Cortex of kidney (tissue), 1 donor: ENCODE data around the gene ANO10.
"Not testable (repeated sequence)": the region's sequence is repeated elsewhere in the genome, so short reads cannot be mapped to it uniquely, and the experiment has no call there.

Experiments
- DNase-seq: peaks from one replicate; lab custom pipeline; 2025; lab: John Stamatoyannopoulos, UW

Gene ANO10

GRCh38 chr3:43580181-43580580 is 41.6 kb downstream of the ANO10 start:
- DNase-seq = no peak

DNA sequence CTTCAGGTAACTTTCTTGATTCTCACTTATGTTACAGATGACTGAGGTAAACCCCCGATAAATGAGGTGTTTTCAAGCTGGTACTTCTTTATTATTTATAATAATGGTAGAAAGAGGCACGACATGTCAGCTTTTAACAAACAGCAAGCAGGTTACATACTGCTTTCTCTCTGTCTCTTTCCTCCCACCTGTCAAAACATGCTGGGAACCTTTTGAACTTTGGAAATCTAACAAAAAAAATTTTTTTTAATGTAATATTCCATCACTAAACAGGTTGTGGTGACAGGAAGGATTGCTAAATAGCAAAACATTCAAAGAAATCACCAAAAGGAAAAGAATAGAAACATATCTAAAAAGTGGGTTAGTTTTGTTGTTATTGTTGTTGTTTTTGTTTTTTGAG is 48.2 kb downstream of the ANO10 start:
- DNase-seq = no peak

- not testable (repeated sequence) for DNase-seq
Observed at GRCh38 chr3:43565661-43566341, 56.0 kb downstream of the ANO10 start.

- DNase-seq = no peak
Observed at GRCh38 chr3:43559961-43560360, 61.9 kb downstream of the ANO10 start.

GRCh38 chr3:43558171-43558570 is 63.6 kb downstream of the ANO10 start:
- no peak for DNase-seq

DNA sequence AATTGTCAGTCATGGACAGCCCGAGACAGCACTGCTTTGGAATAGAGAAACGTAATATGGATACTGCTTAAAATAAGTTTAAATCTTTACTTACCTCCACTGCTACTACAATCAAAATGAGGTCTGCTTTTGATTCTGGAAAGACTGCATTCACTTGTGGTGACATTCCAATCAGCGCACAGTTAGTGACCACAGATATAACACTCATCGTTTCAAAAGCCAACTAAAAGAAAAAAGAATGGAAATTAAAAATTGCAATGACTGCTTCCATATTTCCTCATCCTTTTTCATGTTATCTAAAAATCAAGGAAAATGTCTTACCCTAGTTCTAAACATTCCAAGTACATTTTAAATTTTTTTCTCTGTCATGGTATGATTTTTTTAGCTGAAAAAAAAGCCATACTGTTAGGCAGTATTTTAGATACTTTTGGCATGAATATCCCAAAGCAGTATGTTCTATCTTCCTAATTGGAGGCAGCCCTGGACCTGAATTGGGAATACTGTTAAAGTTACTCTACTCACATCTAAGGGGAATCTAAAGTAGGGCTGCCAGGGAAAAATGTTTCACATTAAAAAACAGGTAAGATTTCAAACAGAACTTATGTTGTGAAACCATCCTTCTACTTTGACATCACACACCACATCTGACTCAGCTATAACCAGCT is 72.1 kb downstream of the ANO10 start:
- no peak for DNase-seq

GRCh38 chr3:43544277-43544676 is 77.5 kb downstream of the ANO10 start:
- not testable (repeated sequence) for DNase-seq

DNA sequence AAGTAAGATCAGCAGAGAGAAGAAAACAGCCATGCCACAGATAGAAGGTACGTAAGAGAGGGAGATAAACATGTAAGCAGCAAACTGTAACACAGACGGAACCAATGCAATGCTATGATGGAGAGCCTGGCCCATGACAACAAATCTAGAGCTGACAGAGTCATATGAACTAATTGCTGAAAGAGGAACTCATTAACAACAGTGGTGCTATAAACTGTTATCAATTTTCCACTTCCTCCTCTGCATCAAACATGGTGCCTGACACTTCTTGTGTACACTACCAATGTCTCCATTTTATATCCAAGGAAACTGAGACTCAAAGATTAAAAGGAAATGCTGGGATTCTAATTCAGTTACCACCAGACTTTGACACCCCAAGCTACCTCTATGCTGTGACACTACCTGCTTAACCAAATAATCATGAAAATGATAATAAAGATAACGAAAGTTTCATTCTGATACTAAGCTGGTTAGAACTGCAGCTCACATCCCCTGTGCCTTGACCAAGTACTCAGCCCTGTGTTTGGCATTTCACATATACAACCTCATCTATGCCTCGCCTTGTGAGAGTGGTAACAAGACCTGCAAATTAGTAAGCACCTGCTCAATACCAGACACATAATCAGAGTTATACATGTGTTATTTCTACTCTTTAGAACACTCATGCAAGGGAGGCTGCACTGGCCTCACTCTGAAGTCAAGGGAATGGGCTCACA is 79.3 kb downstream of the ANO10 start:
- no peak for DNase-seq

DNA sequence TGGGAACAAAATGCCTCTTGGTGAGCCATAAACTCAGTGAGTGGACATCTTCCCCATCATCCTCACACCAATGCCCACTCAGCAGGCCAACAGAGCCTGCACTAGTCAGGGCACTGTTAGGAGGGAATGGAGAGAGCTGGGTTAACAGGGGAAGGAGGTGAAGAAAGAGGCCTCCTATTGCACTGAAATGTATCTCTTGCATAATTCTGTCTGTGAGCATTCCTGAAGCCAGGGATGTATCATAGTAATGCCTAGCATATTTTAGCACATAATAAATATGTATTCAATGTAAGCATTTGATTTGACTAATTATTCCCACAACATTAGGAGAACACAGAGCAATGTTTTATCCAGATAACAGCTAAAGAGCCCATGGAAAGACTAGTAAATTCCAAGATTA is 81.2 kb downstream of the ANO10 start:
- DNase-seq = no peak

GRCh38 chr3:43539321-43539720 is 82.5 kb downstream of the ANO10 start:
- DNase-seq = no peak

DNA sequence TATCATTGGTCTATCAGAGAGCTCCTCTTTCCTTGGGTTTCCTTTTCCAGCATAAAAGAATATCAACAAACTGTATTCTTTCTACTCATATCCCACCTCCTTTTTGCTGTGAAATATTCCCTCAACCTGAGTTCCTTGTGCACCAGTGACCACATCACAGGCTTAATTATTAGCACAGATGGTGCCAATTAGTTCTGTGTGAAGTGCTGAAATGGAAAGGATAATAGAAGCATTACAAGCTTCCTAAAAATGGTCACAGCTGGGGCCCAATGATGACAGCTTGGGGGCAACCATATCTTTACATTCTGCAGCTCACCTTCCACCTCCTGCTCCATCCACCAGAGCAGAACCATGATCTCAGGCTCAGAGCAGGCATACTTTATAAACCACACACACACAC is 84.6 kb downstream of the ANO10 start:
- DNase-seq = no peak

DNA sequence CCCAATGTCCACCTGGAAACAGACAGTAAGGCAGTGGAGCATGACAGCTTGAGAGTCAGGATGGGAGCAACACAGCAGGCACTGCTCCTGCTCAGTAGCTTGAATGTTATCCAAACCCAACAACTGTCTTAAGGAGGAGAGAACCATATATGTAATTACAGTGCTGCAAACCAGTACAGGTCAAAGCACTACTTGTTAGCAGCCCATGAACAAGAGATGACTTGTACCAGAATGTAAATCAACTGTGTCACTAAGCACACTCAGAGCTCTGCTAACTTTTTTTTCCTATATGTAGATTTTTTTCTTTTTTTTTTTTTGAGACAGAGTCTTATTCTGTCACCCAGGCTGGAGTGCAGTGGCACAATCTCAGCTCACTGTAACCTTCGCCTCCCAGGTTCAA is 87.1 kb downstream of the ANO10 start:
- DNase-seq = no peak

DNA sequence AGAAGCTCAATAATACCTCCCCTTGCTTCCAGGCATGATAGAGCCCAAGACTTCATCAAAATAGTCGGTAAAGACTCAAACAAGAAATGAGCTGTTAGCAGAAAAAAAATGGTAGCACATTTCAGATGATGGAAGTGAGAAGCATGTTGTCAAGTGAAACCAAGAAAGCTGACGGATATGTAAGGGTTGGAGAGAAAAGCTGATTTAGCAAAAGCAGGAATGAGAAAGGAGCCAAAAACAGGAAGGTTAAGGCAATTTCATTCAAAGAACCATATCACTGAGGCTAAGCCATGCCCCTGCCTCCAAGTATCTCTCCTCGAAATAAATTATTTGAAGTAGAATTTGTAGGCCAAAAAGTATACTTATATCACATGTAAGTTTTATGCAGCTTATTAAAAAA is 88.8 kb downstream of the ANO10 start:
- no peak for DNase-seq

- no peak for DNase-seq
Observed at GRCh38 chr3:43531835-43532234, 90.0 kb downstream of the ANO10 start.

DNA sequence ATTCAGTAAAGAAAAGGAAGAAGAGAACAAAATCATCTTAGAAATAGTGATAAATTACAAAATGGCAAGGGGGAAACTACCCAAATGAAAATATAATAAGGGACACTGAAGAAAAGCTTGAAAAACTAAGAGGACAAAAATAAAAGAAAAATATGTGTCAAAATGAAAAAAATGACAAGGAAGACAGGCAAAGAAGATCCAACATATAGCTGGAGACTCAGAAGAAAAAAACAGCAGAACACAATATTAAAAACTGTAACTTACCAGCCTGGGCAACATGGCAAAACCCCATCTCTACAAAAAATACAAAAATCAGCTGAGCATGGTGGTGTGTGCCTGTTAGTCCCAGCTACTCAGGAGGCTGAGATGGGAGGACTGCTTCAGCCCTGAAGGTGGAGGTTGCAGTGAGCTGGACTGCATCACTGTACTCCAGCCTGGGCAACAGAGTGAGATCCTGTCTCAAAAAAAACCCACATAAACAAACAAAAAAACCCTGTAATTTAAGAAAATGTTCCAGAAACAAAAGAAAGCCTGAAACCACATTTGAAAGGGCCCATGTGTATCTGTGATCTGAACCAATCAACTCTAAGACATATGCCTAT is 93.2 kb downstream of the ANO10 start:
- no peak for DNase-seq

DNA sequence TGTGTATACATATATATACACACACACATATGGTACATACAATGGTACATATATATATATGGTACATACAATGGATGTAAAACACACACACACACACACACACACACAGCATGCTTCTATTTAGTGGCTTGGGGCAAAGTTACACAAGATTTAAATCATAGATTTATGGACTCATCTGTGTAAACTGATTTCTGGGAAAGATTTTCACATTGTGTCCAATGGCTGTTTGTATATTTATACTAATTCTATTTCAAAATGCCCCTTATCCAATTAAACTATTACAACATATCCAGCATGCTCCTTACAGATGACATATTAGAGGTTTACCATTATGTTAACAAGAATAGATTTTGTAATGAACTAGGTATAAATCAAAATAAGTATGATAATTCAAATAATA is 94.9 kb downstream of the ANO10 start:
- no peak for DNase-seq

GRCh38 chr3:43525941-43526607 is 95.7 kb downstream of the ANO10 start:
- no peak for DNase-seq

GRCh38 chr3:43525386-43525785 is 96.4 kb downstream of the ANO10 start:
- DNase-seq = no peak

- DNase-seq = no peak
Observed at GRCh38 chr3:43523454-43524053, 98.3 kb downstream of the ANO10 start.

DNA sequence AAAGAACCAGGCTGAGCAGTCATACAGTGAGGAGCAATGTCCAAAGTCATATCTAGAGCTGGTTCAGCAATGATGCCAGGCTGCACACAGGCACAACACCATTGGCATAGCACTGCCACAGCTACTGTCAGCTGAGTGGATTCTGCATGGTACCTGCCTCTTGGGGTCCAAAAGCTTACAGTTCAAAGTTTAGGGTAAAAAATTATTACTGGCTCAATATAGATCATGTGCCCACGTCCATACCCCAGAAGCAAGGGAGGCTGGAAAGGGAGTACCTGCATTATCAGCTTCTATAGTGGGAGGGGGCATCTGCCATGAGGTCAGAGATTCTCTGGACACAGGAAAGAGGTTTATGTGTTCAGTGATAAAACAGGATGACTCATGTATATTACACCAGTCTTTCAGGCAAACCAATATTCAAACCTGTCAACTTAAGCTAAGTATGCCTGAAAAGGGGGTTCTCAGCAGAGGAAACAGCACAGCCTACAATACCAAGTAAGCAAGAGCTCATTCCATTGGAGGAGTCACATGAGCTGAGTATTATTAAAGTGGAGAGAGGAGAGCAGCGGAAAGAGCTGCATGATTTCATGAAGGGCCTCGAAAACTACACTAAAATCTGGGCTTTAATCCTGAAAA is 99.0 kb downstream of the ANO10 start:
- no peak for DNase-seq

GRCh38 chr3:43521941-43522340 is 99.9 kb downstream of the ANO10 start:
- no peak for DNase-seq
